Stimulated activated CD4-positive, alpha-beta T cell treated with anti-CD3 and anti-CD28 coated beads, Interleukin-15, amount 100 ng/mL, for 24 hours (primary cell): ENCODE measurements around the gene IFITM1.
"Not testable (repeated sequence)": the region's sequence is repeated elsewhere in the genome, so short reads cannot be mapped to it uniquely, and the experiment has no call there.

Experiments used
- DNase-seq: peaks from one replicate; pipeline ENCODE4 v3.0.0-alpha.2; 2020

IFITM1 gene

DNA sequence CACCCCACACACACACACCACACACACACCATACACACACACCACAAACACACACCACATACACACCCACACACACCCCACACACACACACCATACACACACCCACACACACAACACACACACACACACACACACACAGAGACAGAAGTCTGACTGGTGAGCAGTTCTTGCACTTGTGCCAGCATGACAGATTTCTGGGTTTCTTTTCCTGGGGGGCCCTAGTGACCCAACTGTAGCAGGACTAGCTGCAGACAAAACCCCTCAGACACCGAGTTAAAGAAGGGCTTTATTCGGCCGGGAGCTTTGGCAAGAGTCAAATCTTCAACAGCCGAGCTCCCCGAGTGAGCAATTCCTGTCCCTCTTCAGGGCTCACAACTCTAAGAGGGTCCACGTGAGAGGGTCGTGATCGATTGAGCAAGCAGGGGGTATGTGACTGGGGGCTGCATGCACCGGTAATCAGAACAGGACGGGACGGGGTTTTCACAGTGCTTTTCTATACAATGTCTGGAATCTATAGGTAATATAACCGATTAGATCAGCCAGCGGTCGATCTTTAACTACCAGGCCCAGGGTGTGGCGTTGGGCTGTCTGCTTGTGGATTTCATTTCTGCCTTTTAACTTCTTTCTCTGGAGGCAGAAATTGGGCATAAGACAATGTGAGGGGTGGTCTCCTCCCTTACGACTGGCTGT lies 36.3 kb downstream of the IFITM1 start:
- DNase-seq, result not testable (repeated sequence)

DNA sequence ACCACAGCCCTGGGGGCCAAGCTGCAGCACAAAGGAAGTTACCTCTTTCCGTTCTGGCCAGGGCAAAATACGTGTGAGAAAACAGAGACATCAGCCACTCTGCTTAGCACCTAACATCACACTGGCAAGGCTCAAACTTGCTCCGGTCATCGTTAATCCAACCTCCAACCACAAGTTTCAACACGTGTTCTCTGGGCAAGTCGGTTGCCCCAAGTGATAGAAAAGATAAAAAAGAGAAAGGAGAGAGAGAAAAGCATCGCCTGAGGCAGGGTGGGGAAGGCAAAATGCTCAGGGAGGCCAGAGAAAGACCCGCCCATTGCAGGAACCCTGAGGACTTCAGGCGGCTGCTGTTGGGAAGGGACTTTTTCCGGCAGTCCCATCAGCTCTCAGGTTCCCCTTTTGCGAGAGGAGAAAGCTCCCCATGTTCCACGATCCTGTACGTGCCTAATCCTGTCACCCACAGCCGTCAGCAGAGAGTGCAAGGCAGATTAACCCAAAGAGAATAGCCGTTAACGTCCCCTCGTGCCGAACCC lies 36.9 kb downstream of the IFITM1 start:
- no peak for DNase-seq

DNA sequence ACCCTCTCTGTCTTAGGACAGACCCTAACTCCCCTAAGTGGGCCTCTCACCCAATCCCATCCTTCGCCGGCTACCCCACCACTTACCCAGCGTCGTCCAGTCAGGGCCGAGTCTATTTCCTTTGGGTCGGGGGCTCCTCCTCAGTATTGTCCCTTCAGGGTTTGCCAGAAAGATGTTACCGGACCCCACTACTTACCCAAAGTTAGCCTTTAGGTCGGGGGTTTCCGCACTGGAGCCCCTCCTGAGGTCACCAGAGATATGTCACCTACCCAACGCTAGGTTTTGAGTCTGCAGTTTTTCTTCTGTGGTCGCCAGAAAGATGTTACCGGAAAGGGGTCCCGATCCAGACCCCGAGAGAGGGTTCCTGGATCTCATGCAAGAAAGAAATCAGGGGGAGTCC lies 37.6 kb downstream of the IFITM1 start:
- no peak for DNase-seq

DNA sequence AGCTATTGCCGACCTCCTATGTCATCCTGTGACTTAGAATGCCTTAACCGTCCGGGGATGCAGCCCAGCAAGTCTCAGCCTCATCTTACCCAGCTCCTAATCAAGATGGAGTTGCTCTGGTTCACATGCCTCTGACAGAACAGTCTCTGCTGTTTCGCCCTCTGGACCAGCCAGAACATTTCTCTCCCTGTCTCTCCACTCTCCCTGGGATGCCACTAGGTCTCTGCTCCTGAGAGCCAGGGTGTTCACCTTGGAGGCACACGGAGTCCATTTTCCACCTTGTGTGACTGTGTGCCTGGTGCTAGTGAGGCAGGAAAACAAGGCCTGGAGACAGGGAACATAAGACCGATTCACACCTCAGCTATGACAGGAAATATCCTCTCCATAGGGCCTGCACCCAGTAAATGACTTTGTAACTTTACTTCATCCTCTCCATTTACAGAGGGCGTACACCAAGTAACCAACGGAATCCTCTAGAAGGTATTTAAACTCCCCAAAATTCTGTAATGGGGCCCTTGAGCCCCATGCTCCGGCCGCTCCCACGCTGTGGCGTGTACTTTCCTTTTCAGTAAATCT lies 38.7 kb downstream of the IFITM1 start:
- DNase-seq, result no peak

DNA sequence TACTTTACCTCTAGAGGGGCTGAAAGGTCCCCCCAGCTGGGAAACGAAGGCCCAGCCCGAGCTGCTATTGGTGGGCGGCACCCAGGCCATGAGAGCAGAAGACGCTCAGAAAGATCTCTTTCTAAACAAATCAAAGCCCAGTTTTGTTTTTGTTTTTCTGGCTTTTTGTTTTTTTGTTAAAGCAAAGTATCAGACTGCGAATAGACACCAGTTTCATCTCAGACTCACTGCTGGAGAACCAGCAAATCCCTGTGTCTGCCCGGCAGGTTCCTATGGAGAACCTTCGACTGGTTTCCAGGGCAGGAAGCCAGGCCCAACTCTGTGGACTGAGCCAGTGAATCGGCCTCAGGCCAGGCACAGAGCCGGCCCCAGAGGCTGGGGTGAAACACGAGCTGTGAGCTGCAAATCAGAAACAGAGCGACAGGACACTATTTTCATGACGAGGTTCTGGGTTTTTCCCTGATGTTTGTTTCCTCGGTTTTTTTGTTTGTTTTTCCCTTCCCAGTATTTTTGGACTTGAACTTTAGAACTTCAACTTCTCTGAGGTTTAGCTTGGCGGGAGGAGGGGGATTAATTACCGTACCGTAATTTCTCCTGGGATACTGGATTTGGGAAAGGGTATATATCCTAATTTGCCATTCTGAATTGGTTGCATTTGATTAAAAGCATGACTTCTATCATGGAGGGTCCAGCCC lies 39.5 kb downstream of the IFITM1 start:
- DNase-seq, result no peak

DNA sequence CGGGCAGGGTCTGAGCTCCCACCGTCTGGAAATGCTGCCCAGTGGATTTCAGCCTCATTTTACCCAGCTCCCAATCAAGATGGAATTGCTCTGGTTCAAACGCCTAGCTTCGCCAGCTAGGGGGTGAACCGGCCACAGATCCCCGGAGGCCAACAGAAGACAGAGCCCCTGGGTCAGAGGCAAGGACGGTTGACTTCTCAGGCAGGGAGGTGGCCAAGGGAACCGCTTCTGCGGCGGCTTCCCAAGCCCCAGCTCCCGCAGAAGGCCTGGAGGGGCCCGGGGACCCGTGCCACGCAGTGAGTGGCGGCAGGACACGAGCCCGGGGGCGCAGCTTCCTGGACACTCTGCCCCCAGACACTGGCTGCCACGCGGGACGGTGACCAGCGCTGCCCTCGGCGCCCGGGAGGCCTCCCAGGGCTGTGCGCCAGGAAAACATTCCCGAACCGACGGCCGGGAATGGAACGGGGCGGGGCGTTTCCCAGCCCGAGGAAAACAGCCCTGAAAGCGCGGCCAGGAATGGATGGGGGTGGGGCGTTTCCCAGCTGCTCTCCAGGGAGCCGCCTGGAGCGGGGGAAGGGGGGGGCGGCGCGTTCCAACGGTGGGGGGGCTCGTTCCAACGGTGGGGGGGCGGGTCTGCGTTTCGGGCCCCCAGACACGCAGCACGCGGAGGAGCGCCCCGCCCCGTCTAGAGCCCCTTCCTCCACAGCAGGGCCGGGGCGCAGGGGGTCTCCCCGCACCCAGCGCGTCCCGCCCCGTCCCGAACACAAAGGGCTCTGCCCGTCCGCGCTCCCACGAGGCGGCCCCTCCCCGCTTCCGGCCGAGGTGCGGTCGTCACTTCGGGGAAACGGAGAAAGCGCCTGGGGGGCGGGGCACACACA lies 42.0 kb downstream of the IFITM1 start:
- DNase-seq, result peak; percentile 92

DNA sequence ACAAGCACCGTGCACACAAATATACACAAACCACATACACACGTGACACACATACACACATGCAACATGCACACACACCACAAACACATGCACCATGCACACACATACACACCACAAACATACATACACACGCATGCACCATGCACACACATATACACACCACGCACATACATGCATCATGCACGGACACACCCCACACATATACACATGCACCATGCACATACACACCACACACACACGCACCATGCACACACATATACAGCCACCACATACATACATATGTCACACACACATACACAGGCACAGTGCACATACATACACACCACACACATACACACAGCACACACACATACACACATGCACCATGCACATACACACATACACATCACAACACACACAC lies 42.8 kb downstream of the IFITM1 start:
- no peak for DNase-seq

DNA sequence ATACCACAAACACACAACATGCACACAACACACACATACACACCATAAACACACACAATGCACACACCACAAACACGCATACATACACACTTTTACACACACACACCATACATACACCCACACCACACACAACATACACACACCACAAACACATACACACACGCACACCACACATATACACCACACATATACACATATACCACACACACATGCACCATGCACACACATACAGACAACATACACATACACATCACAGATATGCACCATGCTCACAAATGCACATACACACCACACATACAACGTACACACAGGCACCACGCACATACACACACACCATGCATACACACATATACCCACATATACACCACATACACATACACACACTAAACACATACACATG lies 43.7 kb downstream of the IFITM1 start:
- no peak for DNase-seq

DNA sequence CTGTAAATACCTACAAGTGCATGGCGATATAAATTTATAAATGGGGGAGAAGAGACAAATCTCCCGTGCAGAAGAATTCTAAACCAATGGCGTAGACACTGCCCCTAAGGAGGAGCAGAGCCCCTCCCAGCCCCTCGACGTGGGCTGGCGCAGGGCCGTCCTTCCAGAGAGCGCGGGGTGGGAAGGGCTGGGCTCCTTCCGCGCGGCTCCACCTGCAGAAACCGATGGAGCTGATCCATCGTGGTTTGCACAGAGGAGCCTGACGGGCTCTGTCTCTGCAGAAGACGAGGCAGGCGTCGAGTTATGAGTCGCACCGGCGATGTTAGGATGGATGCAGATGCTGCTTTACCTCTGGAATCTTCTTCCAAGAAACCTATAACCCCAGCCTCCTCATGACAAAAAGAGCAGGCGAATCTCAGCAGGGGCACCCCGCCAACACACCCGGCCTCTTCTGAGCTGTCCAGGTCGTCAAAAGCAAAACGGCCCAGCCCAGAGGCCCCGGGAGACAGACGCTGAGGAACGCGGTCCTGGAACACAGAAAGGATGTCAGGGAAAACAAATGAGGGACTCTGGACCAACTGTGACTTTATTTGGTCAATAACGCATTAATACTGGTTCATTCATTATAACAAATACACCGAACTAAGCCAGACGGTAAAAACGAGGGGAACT lies 44.4 kb downstream of the IFITM1 start:
- no peak for DNase-seq

DNA sequence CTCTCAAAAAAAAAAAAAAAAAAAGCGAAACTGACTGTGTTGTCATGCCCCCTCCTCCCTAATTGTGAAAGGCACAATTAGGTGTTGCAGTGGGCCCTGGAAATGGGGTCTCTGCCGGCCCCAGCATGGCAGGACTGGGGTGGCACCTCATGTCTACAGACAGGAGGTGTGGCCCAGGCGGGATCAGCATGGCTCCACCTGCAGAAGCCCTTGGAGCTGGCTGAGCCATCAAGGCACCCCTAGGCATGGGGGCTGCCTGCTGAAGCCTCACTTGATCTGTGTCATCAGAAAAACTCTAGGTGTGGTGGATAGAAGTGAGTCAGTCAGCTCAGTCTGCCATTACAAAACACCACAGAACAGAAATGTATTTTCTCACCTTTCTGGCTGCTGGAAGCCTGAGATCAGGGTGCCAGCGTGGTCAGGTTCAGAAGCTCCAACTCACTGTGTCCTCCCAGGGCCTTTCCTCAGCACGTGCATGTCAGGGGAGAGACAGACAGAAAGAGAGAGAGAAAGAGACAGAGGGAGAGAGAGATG lies 45.4 kb downstream of the IFITM1 start:
- peak; percentile 41 for DNase-seq

DNA sequence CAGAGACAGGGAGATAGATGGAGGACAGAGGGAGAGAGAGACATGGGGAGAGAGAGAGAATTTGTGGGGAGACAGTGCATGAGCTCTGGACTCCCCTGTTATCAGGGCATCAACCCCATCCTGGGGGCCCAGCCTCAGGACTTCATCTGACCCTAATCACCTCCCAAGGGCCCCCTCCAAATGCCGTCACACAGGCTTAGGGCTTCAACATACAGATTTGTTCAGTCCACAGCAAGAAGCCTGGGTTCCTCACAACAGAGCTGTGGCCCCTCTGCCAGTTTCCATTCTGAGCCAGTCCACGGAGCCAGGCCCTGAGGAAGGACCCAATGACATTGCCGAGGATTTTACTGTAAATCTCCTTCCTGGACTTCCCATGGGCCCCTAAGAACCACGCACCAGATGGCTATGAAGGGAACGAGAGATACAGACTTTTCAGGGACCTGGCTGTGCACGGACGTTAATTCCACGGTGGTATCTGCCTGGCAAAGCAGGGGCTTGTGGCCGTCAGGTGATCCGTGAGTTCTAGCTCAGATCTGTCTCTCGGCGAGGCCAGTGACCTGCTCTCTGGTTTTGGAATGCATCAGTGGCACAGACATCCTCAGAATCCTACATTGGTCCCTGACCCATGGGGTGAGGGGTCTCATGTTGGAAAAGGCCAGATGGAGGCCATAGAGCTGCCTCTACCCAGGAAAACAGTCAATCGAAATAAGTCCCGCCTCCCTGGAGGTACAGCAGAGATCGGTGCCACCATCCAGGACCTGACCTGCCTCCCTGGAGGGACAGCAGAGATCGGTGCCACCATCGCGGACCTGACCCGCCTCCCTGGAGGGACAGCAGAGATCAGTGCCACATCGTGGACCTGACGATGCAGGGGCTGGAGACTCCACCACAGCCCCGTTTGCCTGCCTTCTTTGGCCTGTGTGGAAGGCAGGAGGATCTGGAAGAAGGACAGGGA lies 46.8 kb downstream of the IFITM1 start:
- DNase-seq, result no peak

DNA sequence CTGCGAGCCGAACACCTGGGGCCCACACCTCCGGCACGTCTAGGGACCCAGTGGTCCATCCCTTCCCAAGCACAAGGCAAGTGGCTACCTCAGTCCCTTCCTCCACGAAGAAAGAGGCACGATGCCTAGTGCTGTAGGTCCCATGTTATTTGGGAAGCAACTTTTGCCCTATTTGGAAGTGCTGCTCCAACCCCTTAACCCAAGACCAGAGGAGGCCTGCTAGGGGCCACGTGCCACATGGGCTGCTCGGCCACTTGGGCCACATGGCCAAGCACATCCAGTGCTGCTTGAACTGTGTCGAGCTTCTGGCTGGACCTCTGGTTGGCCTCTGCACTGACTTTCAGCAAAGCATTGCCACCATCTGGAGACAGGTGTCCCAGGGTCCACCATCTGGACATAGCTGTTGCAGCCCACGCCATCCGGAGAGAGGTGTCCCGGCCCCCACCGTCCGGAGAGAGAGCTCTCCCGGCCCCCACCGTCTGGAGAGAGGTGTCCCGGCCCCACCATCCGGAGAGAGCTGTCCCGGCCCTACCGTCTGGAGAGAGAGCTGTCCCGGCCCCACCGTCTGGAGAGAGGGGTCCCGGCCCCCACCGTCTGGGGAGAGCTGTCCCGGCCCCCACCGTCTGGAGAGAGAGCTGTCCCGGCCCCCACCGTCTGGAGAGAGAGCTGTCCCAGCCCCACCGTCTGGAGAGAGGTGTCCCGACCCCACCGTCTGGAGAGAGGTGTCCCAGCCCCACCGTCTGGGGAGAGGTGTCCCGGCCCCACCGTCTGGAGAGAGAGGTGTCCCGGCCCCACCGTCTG lies 49.0 kb downstream of the IFITM1 start:
- DNase-seq, result no peak

DNA sequence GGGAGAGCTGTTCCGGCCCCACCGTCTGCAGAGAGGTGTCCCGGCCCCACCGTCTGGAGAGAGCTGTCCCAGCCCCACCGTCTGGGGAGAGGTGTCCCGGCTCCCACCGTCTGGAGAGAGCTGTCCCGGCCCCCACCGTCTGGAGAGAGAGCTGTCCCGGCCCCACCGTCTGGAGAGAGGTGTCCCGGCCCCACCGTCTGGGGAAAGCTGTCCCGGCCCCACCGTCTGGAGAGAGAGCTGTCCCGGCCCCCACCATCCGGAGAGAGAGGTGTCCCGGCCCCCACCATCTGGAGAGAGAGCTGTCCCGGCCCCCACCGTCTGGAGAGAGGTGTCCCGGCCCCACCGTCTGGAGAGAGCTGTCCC lies 49.6 kb downstream of the IFITM1 start:
- DNase-seq, result not testable (repeated sequence)

DNA sequence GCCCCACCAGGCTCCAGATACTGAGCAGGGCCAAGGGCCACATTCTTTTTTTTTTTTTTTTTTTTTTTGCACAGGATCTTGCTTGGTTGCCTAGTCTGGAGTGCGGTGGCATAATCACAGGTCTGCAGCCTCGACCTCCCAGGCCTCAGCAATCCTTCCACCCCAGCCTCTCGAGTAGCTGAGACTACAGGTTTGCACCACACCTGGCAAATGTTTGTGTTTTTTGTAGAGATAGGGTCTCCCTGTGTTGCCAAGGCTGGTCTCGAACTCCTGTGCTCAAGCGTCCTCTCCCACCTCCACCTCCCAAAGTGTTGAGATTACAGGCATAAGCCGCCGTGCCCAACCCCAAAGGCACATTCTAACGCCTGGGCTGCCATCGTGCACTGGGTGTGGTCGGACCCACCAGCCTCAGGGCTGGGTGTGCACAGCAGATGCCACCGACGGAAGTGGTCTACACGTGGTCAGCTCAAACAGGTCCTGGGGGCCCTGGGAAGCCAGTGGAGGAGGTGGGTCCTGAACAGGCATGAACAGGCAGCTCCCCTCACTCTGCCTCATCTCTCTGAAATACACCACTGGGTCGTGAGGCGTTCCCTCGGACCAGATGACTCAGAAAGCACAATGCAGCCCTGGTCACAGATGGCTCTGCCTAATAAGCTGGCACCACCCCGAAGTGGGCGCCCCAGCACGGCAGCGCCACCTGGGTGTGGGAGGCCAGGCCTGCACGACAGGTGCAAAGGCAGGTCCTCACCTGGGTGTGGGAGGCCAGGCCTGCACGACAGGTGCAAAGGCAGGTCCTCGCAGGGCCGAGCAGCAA lies 50.3 kb downstream of the IFITM1 start:
- peak; percentile 63 for DNase-seq
